Esophagus (tissue), 2 donors: ENCODE results near the gene ZFP36L1. TPM values are rescaled to one million over a fixed set of nuclear protein-coding genes. Genes with fewer than 3 reads are reported as not detected.

ENCODE experiments used
- H3K27ac ChIP-seq, 2 donors: one replicate each; pipeline ENCODE4 v1.5.1; 2013; ENCODE audit warnings: low read depth in 2 of 2, mild to moderate bottlenecking in 2 of 2, inconsistent platforms in 1 of 2, low read length in 1 of 2, moderate library complexity in 1 of 2
- H3K27me3 ChIP-seq, 2 donors: one replicate each; pipeline ENCODE4 v1.6.1; 2013; ENCODE audit warnings: low read length in 2 of 2, control low read depth in 1 of 2, mild to moderate bottlenecking in 1 of 2; ENCODE audit not compliant: insufficient read depth in 2 of 2, control insufficient read depth in 1 of 2
- H3K36me3 ChIP-seq, 2 donors: one replicate each; pipeline ENCODE4 v1.6.1; 2013; ENCODE audit warnings: low read length in 1 of 2; ENCODE audit not compliant: control insufficient read depth in 2 of 2, insufficient read depth in 2 of 2
- H3K4me1 ChIP-seq, 2 donors: one replicate each; pipeline ENCODE4 v1.6.1; 2013; ENCODE audit warnings: low read length in 1 of 2; ENCODE audit not compliant: control insufficient read depth in 2 of 2, insufficient read depth in 2 of 2
- H3K4me3 ChIP-seq, 2 donors: one replicate each; pipeline ENCODE4 v1.5.1; 2013; ENCODE audit warnings: low read length in 2 of 2, mild to moderate bottlenecking in 2 of 2, low read depth in 1 of 2, moderate library complexity in 1 of 2
- H3K9me3 ChIP-seq, 2 donors: one replicate each; pipeline ENCODE4 v1.6.1; 2013; ENCODE audit warnings: mild to moderate bottlenecking in 2 of 2, low read depth in 1 of 2, low read length in 1 of 2, moderate library complexity in 1 of 2; ENCODE audit not compliant: control insufficient read depth in 2 of 2, insufficient read depth in 1 of 2
- WGBS, 2 donors: extraction: QIAGEN DNeasy Blood & Tissue Kit; methylation state at CpG; one replicate each; pipeline ENCODE4 v1.1.7; 2013; 5-methylcytosine and 5-hydroxymethylcytosine counted together
- polyA plus RNA-seq, 2 donors: library from polyadenylated mRNA; stranded (reverse); fragments of 200-250 nt; gene quantifications; one replicate each; pipeline ENCODE4 v1.2.3, GENCODE V29; 2013
- donor health status: healthy with polysubstance abuse.
- donor health status: Bipolar disorder and iron deficiency.

Gene ZFP36L1
- polyA plus RNA-seq, 2 donors: 58.8 to 84.0 TPM

DNA sequence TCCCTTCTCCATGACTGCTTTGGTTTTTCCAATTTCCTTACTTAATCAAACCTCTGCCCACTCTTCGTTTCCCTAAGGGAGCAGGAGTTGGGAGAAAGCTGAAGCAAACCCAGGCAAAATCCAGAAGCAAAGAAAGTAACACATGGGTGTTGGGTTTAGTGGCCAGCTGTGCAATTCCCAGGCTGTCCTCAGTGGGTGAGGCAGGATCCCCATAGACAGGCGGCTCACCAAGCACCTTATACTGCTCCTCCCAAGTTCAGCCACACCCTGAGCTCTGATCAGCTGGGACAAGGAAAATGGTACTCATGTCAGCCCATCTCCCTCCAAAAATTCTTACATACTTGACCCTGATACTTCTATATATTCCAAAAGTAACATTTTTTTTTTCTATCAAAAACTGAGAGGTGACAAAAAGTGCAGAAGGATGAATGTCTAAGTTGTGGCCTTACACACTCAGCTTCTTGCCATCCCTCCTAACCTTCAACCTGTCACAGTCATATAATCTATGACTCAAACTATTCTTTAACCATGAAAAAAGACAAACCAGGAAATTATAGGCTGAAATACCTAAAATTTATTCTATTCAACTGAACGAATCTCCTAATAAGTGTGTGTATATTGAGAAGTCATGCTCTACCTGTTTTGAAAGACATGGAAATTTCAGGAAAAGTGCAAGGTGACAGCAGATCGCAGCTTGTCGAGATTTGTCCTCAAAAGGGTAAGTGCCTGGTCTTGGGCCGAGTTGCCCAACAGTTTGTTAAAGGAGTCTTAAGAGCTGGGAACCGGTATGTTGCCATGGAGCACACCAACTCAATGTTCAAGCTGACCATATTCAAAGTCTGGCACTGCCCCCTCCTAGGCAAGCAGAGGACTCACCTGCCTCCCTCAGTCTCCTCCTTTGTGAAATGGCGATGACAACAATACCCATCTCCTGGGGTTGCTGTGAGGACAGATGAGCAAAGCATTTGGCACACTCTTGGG, 17.6 kb upstream of the ZFP36L1 start:
- peaks cover 16 to 31% of the 10 kb centered on the region in 2 donors for H3K4me1 ChIP-seq

DNA sequence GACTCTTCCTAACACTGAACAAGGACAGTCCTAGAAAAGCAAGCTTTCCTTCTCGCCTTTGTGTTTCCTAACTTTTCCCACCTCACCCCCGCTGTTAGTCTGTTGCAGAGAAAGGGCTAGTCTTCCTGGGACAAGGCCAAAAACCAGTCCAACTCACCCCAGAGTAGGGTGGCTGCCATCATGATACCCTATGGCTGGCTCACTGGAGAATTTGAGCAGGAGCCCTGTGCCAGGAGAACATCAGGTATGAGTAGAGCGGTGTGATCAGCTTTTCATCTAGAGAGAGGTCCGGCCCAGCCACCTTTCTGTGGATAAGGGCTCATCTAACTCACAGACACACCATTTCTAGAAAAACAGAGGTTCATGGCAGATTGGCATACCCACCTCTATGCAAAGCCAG, 16.7 kb upstream of the ZFP36L1 start:
- Histone ChIP-seq H3K4me1 (peaks cover 16 to 27% of the 10 kb centered on the region in 2 donors), H3K27ac (peak overlapping the region in 1 of 2 donors; percentile 0)

More for the DNA sequence above, 17.6 kb upstream of the ZFP36L1 start:
- H3K27ac ChIP-seq: peak overlapping the region in 1 of 2 donors; percentile 52
- no peak overlapping the region for H3K4me3 ChIP-seq
- H3K27me3 ChIP-seq: no peaks in the 10 kb centered on the region
- H3K9me3 ChIP-seq: no peaks in the 10 kb centered on the region
- no peaks in the 10 kb centered on the region for H3K36me3 ChIP-seq
- 72% methylated on average over 8 of the region's 8 CpGs for WGBS, 2 donors

DNA sequence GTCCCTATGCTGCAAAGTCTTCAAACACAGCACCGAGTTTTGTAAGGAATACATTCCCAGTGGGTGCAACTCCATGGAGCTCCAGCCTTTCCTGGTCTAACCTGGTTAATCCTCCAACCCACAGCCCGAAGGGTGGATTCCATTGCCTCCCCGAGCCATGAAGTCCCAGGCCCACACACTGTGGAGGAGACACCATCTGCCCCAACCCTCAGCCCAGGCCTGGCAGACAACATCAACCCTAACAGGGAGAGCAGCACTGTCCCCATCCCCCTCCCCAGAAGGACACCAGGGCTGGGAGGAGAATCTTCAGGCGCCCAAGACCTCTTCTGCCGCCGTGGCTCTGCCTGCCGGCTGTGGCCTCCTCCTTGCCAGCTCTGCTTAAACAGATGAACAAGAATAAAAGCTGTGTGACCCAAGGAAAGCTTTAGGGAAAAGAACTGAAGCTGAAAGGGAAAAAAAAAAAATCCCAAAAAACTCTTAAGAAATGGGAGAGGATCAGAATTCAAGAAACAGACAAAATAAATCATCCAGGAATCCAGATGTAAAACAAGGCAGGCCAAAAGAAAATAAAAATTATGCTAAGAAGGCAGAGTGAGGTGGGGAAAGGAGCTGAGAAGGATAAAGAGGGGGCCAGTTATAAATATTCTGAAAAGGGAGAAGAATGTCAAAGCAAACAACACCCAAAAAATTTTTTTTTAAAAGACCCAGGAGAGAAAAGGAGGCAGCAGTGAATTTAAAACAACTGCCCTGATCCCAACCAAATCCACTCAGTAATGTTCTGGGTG, 16.0 kb upstream of the ZFP36L1 start:
- H3K36me3 ChIP-seq: no peaks in the 10 kb centered on the region
- 77 to 80% methylated on average over 7 of the region's 7 CpGs for WGBS, 2 donors
- no peaks in the 10 kb centered on the region for H3K27me3 ChIP-seq
- H3K4me3 ChIP-seq: no peak overlapping the region
- H3K27ac ChIP-seq: peak overlapping the region; percentile 60 to 68
- H3K9me3 ChIP-seq: no peaks in the 10 kb centered on the region
- peaks cover 16 to 23% of the 10 kb centered on the region in 2 donors for H3K4me1 ChIP-seq

More for the DNA sequence above, 16.7 kb upstream of the ZFP36L1 start:
- Histone ChIP-seq H3K27me3 (no peaks in the 10 kb centered on the region), H3K4me3 (no peak overlapping the region), H3K36me3 (no peaks in the 10 kb centered on the region), H3K9me3 (no peaks in the 10 kb centered on the region)
- WGBS, 2 donors: 92 to 93% methylated on average over 4 of the region's 4 CpGs

DNA sequence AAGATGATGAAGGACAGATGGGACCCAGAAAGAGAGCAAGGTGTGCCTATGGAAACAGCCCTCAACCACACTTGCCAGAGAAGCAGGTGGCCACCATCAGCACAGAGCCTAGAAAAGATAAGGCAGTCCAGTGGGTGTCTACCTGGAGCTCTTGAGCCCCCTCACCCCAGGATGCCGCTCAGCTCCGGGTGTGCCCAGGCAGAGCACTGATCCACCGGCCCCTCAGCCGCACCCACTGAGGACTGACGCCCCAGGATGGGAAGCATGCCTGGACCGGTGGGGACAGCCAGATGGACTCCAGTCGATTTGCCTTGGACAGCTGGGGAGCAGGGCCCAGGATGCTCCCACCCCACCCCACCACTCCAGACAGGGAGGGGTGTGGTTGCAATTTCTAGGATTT, 15.1 kb upstream of the ZFP36L1 start:
- H3K27me3 ChIP-seq: no peaks in the 10 kb centered on the region
- H3K9me3 ChIP-seq: no peaks in the 10 kb centered on the region
- H3K36me3 ChIP-seq: no peaks in the 10 kb centered on the region
- 73 to 77% methylated on average over 7 of the region's 7 CpGs for WGBS, 2 donors
- no peak overlapping the region for H3K4me3 ChIP-seq
- H3K4me1 ChIP-seq: peaks cover 12 to 18% of the 10 kb centered on the region in 2 donors
- peak overlapping the region; percentile 62 to 81 for H3K27ac ChIP-seq

DNA sequence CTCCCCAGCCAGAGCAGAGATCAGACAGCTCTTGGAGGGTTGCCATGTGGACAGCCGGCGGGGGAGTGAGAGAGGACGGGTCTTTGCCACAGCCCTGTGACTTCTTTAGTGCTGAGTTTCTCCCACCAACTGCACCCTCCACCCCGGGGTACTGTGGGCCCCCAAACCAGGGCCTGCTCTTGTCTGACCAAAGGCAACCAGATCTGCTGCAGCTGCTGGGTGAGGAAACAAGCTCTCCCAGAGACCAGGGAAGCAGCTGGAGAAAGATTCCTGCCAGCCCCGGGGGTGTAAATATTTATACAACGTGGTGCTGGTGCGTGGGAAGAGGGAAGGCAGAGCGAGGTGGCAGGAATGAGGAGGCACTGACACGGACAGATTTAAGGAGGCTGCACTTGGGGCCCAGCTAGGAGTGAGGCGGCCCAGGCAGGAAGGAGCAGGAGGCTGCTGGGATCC, 14.3 kb upstream of the ZFP36L1 start:
- Histone ChIP-seq H3K27ac (peak overlapping the region; percentile 81 to 89), H3K9me3 (no peaks in the 10 kb centered on the region), H3K36me3 (no peaks in the 10 kb centered on the region), H3K4me3 (no peak overlapping the region), H3K27me3 (no peaks in the 10 kb centered on the region), H3K4me1 (peaks cover 11 to 18% of the 10 kb centered on the region in 2 donors)
- 19 to 24% methylated on average over 10 of the region's 10 CpGs for WGBS, 2 donors

DNA sequence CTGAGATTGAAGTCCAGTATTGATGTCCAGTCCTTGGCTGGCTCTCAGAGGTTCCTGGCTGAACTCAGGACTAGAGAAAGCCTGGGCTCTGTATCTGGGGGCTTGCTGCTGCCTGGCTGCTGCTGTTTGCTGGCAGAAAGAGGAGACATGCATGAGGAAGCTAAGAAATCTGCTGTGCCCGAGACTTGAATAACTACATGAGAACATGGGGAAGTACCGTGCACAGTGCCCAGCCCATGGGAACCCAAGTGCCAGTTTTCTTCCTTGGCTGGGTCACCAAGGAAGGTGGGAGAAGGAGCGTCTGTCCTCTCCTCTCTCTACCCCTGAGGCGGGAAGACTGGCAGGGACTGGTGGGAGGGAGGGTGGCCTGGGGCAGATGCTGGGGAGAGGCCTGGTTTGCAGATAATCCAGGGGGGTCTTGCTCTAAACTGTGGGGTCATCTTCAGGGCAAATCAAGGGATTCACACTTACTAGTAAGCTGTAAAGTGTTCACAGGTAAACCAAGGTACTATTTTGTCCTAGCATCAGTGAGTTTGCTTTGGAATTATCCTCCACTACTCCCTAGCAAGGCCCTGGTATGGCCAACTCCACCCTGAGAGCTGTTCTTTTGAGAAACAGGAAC, 13.8 kb upstream of the ZFP36L1 start:
- no peaks in the 10 kb centered on the region for H3K9me3 ChIP-seq
- WGBS, 2 donors: 42 to 51% methylated on average over 4 of the region's 4 CpGs
- peaks cover 11 to 18% of the 10 kb centered on the region in 2 donors for H3K4me1 ChIP-seq
- H3K36me3 ChIP-seq: no peaks in the 10 kb centered on the region
- H3K27me3 ChIP-seq: no peaks in the 10 kb centered on the region
- peak overlapping the region; percentile 81 to 89 for H3K27ac ChIP-seq
- no peak overlapping the region for H3K4me3 ChIP-seq

DNA sequence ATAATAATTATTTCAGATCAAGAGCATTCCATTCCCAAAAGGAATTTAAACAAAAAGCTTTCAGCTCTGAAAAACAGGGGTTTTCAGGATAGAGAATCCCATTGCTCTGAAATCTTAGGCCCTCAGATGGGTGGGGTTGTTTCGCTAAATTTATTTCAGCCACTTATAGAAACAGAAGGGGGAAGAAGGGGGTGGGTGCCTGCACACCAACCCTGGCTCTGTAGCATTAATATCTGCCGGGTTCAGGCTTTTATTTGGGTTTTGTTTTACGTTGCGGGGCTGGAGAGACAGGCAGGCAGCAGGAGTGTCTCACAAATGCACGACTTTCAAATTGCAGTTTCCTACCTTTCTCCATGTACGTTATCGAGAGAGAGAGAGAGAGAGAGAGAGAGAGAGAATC, 12.5 kb upstream of the ZFP36L1 start:
- Histone ChIP-seq H3K4me1 (peaks cover 7 to 18% of the 10 kb centered on the region in 2 donors), H3K4me3 (no peak overlapping the region), H3K27me3 (no peaks in the 10 kb centered on the region), H3K27ac (peak overlapping the region; percentile 14 to 65), H3K9me3 (no peaks in the 10 kb centered on the region), H3K36me3 (no peaks in the 10 kb centered on the region)
- 69 to 82% methylated on average over 7 of the region's 7 CpGs for WGBS, 2 donors

DNA sequence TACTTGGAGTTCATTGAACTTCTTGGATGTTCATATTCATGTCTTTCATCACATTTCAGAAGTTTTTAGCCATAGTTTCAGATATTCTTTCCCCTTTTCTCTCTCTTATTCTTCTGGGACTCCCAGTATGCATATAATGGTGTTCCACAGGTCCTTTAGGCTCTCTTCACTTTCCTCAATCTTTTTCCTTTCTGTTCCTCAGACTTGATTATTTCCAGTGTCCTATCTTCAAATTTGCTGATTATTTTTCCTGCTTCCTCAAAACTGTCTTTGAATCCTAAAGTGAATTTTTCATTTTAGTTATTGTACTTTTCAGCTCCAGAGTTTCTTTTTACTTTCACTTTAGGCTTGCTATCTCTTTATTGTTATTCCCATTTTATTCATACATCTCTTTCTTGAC, 8.8 kb upstream of the ZFP36L1 start:
- no peaks in the 10 kb centered on the region for H3K9me3 ChIP-seq
- H3K27me3 ChIP-seq: no peaks in the 10 kb centered on the region
- H3K4me3 ChIP-seq: no peak overlapping the region
- peaks cover 4 to 6% of the 10 kb centered on the region in 2 donors for H3K4me1 ChIP-seq
- H3K27ac ChIP-seq: no peak overlapping the region
- H3K36me3 ChIP-seq: no peaks in the 10 kb centered on the region

DNA sequence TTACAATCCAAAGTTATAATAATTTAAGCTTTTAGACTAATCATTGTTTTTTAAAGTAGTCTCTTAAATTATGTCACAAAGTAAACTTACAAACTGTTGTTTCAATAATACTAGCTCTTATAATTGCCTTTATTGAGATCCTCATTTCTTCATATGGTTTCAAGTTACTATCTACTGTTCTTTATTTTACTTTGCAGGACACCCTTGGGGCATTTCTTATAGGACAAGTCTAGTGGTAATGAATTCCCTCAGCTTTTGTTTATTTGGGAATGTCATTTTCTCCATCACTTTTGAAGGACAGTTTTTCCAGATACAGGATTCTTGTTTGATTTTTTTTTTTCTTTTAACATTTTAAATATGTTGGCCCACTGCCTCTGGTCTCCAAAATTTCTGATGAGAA, 8.1 kb upstream of the ZFP36L1 start:
- H3K27me3 ChIP-seq: no peaks in the 10 kb centered on the region
- H3K36me3 ChIP-seq: no peaks in the 10 kb centered on the region
- no peak overlapping the region for H3K27ac ChIP-seq
- no peaks in the 10 kb centered on the region for H3K9me3 ChIP-seq
- no peak overlapping the region for H3K4me3 ChIP-seq
- peaks cover 0 to 2% of the 10 kb centered on the region in 2 donors for H3K4me1 ChIP-seq
